ENCODE results near the gene INCENP. TPM values are rescaled to one million over a fixed set of nuclear protein-coding genes. Genes with fewer than 3 reads are reported as not detected.

Gene INCENP
- total RNA-seq, 1 donor from 2014 or later = 98.1 TPM

GRCh38 chr11:62127941-62128770, 4.3 kb downstream of the INCENP start:
- Mint-ChIP-seq H3K36me3 (ENCODE audit: low read depth) (peaks cover 40% of the 10 kb centered on the region), H3K9me3 (no peaks in the 10 kb centered on the region), H3K27me3 (ENCODE audit: insufficient read depth) (peaks cover 2% of the 10 kb centered on the region), H3K27ac (no peak overlapping the region), H3K4me1 (ENCODE audit: low read depth) (peaks cover 44% of the 10 kb centered on the region), H3K4me3 (no peak overlapping the region)
- DNase-seq (ENCODE audit: low spot score) = no peak
- intact Hi-C loops (cut with micrococcal nuclease) = loop anchor here (10.0 kb wide), 1 partner anchor 433 kb away; no protein-coding TSS in a partner anchor

GRCh38 chr11:62128835-62129234, 5.0 kb downstream of the INCENP start:
- Mint-ChIP-seq H3K4me1 (ENCODE audit: low read depth) (peaks cover 38% of the 10 kb centered on the region), H3K27ac (no peak overlapping the region), H3K9me3 (no peaks in the 10 kb centered on the region), H3K4me3 (no peak overlapping the region), H3K36me3 (ENCODE audit: low read depth) (peaks cover 40% of the 10 kb centered on the region), H3K27me3 (ENCODE audit: insufficient read depth) (peaks cover under 1% of the 10 kb centered on the region)
- intact Hi-C loops (cut with micrococcal nuclease) = loop anchor here (10.0 kb wide), 1 partner anchor 434 kb away; no protein-coding TSS in a partner anchor
- DNase-seq (ENCODE audit: low spot score) = no peak

- H3K4me1 Mint-ChIP-seq (ENCODE audit: low read depth) = peaks cover 35% of the 10 kb centered on the region
- H3K27me3 Mint-ChIP-seq (ENCODE audit: insufficient read depth) = no peaks in the 10 kb centered on the region
- no peaks in the 10 kb centered on the region for H3K9me3 Mint-ChIP-seq
- peaks cover 41% of the 10 kb centered on the region for H3K36me3 Mint-ChIP-seq (ENCODE audit: low read depth)
- no peak overlapping the region for H3K27ac Mint-ChIP-seq
- no peak overlapping the region for H3K4me3 Mint-ChIP-seq
- intact Hi-C loops (cut with micrococcal nuclease) = loop anchor here (10.0 kb wide), 1 partner anchor 435 kb away; no protein-coding TSS in a partner anchor
- DNase-seq (ENCODE audit: low spot score) = no peak
Measured at GRCh38 chr11:62129590-62130282, 5.9 kb downstream of the INCENP start.

GRCh38 chr11:62130283-62131169, 6.7 kb downstream of the INCENP start:
- Mint-ChIP-seq H3K36me3 (ENCODE audit: low read depth) (peaks cover 40% of the 10 kb centered on the region), H3K9me3 (no peaks in the 10 kb centered on the region), H3K27ac (no peak overlapping the region), H3K4me3 (no peak overlapping the region), H3K27me3 (ENCODE audit: insufficient read depth) (no peaks in the 10 kb centered on the region), H3K4me1 (ENCODE audit: low read depth) (peaks cover 27% of the 10 kb centered on the region)
- intact Hi-C loops (cut with micrococcal nuclease) = no loop called here
- DNase-seq (ENCODE audit: low spot score) = no peak

- Mint-ChIP-seq H3K27me3 (ENCODE audit: insufficient read depth) (no peaks in the 10 kb centered on the region), H3K4me3 (no peak overlapping the region), H3K27ac (no peak overlapping the region), H3K4me1 (ENCODE audit: low read depth) (peaks cover 21% of the 10 kb centered on the region), H3K9me3 (no peaks in the 10 kb centered on the region), H3K36me3 (ENCODE audit: low read depth) (peaks cover 40% of the 10 kb centered on the region)
- DNase-seq (ENCODE audit: low spot score) = no peak
- intact Hi-C loops (cut with micrococcal nuclease) = no loop called here
Measured at GRCh38 chr11:62131170-62131464, 7.3 kb downstream of the INCENP start.

- no peak for DNase-seq (ENCODE audit: low spot score)
- Mint-ChIP-seq H3K4me3 (no peak overlapping the region), H3K27ac (peak overlapping the region; percentile 36), H3K4me1 (ENCODE audit: low read depth) (peaks cover 20% of the 10 kb centered on the region), H3K36me3 (ENCODE audit: low read depth) (peaks cover 43% of the 10 kb centered on the region), H3K27me3 (ENCODE audit: insufficient read depth) (no peaks in the 10 kb centered on the region), H3K9me3 (no peaks in the 10 kb centered on the region)
- intact Hi-C loops (cut with micrococcal nuclease) = no loop called here
Measured at GRCh38 chr11:62132191-62132590, 8.4 kb downstream of the INCENP start.

GRCh38 chr11:62132689-62133293, 9.0 kb downstream of the INCENP start:
- intact Hi-C loops (cut with micrococcal nuclease) = no loop called here
- DNase-seq (ENCODE audit: low spot score) = no peak
- Mint-ChIP-seq H3K27ac (peak overlapping the region; percentile 36), H3K27me3 (ENCODE audit: insufficient read depth) (no peaks in the 10 kb centered on the region), H3K36me3 (ENCODE audit: low read depth) (peaks cover 40% of the 10 kb centered on the region), H3K9me3 (no peaks in the 10 kb centered on the region), H3K4me1 (ENCODE audit: low read depth) (peaks cover 15% of the 10 kb centered on the region), H3K4me3 (no peak overlapping the region)

- Mint-ChIP-seq H3K4me3 (no peak overlapping the region), H3K27ac (no peak overlapping the region), H3K36me3 (ENCODE audit: low read depth) (peaks cover 39% of the 10 kb centered on the region)
Measured at GRCh38 chr11:62133328-62134065, 9.7 kb downstream of the INCENP start.

GRCh38 chr11:62137276-62137861, 13.6 kb downstream of the INCENP start:
- DNase-seq (ENCODE audit: low spot score) = no peak
- Mint-ChIP-seq H3K27ac (no peak overlapping the region), H3K4me3 (no peak overlapping the region), H3K36me3 (ENCODE audit: low read depth) (peaks cover 13% of the 10 kb centered on the region), H3K9me3 (no peaks in the 10 kb centered on the region), H3K4me1 (ENCODE audit: low read depth) (peaks cover 7% of the 10 kb centered on the region), H3K27me3 (ENCODE audit: insufficient read depth) (no peaks in the 10 kb centered on the region)
- intact Hi-C loops (cut with micrococcal nuclease) = no loop called here

More at GRCh38 chr11:62133328-62134065, 9.7 kb downstream of the INCENP start:
- Mint-ChIP-seq H3K4me1 (ENCODE audit: low read depth) (peaks cover 15% of the 10 kb centered on the region), H3K27me3 (ENCODE audit: insufficient read depth) (no peaks in the 10 kb centered on the region), H3K9me3 (no peaks in the 10 kb centered on the region)
- no peak for DNase-seq (ENCODE audit: low spot score)
- intact Hi-C loops (cut with micrococcal nuclease) = no loop called here

- no peak for DNase-seq (ENCODE audit: low spot score)
- H3K4me3 Mint-ChIP-seq = no peak overlapping the region
- no peaks in the 10 kb centered on the region for H3K9me3 Mint-ChIP-seq
- H3K27ac Mint-ChIP-seq = no peak overlapping the region
- intact Hi-C loops (cut with micrococcal nuclease) = no loop called here
- H3K4me1 Mint-ChIP-seq (ENCODE audit: low read depth) = peaks cover under 1% of the 10 kb centered on the region
- peaks cover 13% of the 10 kb centered on the region for H3K36me3 Mint-ChIP-seq (ENCODE audit: low read depth)
- no peaks in the 10 kb centered on the region for H3K27me3 Mint-ChIP-seq (ENCODE audit: insufficient read depth)
Measured at GRCh38 chr11:62137881-62138629, 14.2 kb downstream of the INCENP start.

Data from activated T-helper 1 cell treated with anti-CD3 and anti-CD28 coated beads, Interleukin-12 subunit alpha, Interleukin-12 subunit beta, Interleukin-2, Interleukin-4 antibody, amounts not matched to agents 30 ng/mL and 10 ng/mL and 1 ng/mL, durations not matched to agents 14 hours and 24 hours and 36 hours (primary cell).